Neural progenitor cell (in vitro differentiated cells): ENCODE measurements around the gene HAT1.

Source experiments
- CTCF ChIP-seq: fragments of 200-600 bp; sonication (generic); IDR thresholded peaks from 2 replicates; pipeline ENCODE4 v1.5.1; 2017; ENCODE audit warnings: antibody characterized with exemption, mild to moderate bottlenecking
- EZH2 ChIP-seq: fragments of 200-600 bp; sonication (generic); IDR thresholded peaks from 2 replicates; pipeline ENCODE4 v1.6.1; 2017; ENCODE audit warnings: antibody characterized with exemption, mild to moderate bottlenecking, moderate library complexity

DNA sequence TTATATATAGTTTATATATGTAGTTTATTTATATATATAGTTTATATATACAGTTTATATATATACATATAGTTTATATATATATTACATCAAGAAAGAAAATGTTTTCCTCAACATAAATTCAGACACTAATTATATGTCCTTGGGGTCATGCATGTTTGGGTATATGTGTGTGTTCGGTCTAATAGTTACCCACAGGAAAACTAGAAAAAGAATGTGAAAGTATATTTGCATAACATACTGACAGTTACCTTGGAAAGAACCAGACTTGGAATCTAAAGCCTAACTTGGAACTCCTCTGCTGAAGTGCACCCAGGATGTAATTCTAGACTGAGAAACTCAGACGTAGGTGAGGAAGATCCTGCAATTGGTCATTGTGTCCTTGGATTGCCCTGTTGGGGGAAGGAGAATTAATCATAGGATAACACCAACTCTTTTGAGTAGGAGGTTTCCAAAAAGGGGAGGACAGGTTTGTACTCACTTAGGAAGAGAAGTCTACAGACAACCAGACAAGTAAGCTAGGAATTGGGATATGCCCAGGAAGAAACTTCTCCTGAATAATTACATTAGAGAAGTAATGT is 19.3 kb upstream of the HAT1 start:
- TF ChIP-seq CTCF = no peak
- no peak for TF ChIP-seq EZH2
